Dendritic cell treated with granulocyte-macrophage colony-stimulating factor and Interleukin-4, amounts not matched to agents 40 ng/mL and 50 ng/mL, for 4 days (primary cell): ENCODE results near the gene TWSG1.
"Not testable (repeated sequence)": the region's sequence is repeated elsewhere in the genome, so short reads cannot be mapped to it uniquely, and the experiment has no call there.

Source experiments
- H3K27ac Mint-ChIP-seq: one replicate; pipeline ENCODE4 v1.8.0; 2022; ENCODE audit warnings: mild to moderate bottlenecking, mixed read lengths
- H3K27me3 Mint-ChIP-seq: one replicate; pipeline ENCODE4 v1.8.0; 2022; ENCODE audit warnings: mild to moderate bottlenecking, mixed read lengths
- H3K36me3 Mint-ChIP-seq: one replicate; pipeline ENCODE4 v1.8.0; 2022; ENCODE audit warnings: low read depth, mixed read lengths
- H3K4me1 Mint-ChIP-seq: one replicate; pipeline ENCODE4 v1.8.0; 2022; ENCODE audit warnings: low read depth, mixed read lengths
- H3K4me3 Mint-ChIP-seq: one replicate; pipeline ENCODE4 v1.8.0; 2022; ENCODE audit warnings: mild to moderate bottlenecking, moderate library complexity, mixed read lengths
- H3K9me3 Mint-ChIP-seq: one replicate; pipeline ENCODE4 v1.8.0; 2022; ENCODE audit warnings: mixed read lengths
- intact Hi-C: fragments of 100-400 bp; cut with micrococcal nuclease; formaldehyde crosslinking; loops from one replicate; pipeline ENCODE4 v1.15.0; 2022

TWSG1 gene

DNA sequence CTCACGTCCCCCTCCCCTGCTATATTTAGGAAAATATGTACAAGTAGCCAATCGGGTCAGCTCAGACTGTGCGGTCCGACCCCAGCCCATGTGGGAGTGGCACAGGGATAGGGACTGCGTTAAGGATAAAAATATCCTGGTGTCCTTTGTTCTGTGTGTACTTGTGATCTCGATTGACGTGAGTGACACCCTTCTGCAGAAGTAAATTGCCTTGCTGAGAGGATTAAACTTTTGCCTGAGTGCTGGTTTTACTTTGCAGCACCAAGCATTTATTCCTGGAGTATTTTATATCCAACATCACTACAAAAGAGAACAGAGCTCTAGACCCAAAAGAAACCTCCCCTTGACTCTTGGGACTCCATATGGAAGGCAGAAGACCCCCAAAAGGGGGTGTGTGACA lies 112.8 kb downstream of the TWSG1 start:
- H3K27ac Mint-ChIP-seq: no peak overlapping the region
- H3K27me3 Mint-ChIP-seq: peaks cover 1% of the 10 kb centered on the region

DNA sequence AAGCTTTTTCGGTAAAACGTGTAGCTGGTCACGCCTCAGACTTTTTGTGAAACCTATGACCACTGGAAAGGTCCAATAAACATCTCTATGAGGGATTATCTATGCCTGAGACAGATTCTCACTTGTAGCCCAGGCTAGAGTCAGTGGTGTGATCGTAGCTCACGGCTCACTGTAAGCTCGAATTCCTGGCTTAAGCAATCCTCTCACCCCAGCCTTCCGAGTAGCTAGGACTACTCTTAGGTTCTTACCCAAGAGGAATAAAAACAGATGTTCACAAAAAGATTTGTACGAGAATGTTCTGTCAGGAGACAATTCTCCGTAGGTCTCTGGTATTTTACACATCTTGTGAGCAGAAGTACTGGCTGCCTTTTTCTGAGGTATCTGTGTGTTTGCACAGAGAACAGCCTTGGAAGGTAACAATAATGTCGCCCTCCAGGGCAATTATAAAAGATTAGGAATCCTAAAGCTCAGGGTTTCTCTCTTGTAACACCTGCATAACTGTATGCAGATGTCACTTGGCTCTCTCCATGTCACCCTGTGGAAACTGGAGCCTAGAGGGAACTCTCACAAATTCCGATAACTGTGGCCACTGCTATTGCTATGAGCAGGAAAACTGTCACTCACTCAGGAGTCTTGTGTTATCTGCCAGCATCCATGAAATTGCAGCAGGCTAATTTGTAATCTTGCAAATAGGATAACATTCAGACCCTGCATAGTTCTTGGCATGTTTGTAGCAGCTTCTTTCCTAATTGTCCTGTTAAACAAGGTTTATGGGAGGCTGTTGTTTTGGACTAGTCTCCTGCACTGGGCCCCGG lies 115.2 kb downstream of the TWSG1 start:
- H3K27ac Mint-ChIP-seq: no peak overlapping the region
- H3K9me3 Mint-ChIP-seq: peaks cover 24% of the 10 kb centered on the region
- no peak overlapping the region for H3K4me3 Mint-ChIP-seq
- intact Hi-C loops: no loop called here
- H3K27me3 Mint-ChIP-seq: peaks cover 1% of the 10 kb centered on the region
- H3K36me3 Mint-ChIP-seq: no peaks in the 10 kb centered on the region
- H3K4me1 Mint-ChIP-seq: no peaks in the 10 kb centered on the region

More for the DNA sequence above, 112.8 kb downstream of the TWSG1 start:
- H3K4me3 Mint-ChIP-seq: no peak overlapping the region
- no peaks in the 10 kb centered on the region for H3K36me3 Mint-ChIP-seq
- peaks cover 24% of the 10 kb centered on the region for H3K9me3 Mint-ChIP-seq
- intact Hi-C loops: no loop called here
- H3K4me1 Mint-ChIP-seq: no peaks in the 10 kb centered on the region

- intact Hi-C loops, H3K27ac Mint-ChIP-seq, H3K4me3 Mint-ChIP-seq, H3K4me1 Mint-ChIP-seq, H3K27me3 Mint-ChIP-seq, H3K36me3 Mint-ChIP-seq: not testable (repeated sequence)
- peaks cover 32% of the 10 kb centered on the region for H3K9me3 Mint-ChIP-seq
These were observed 116.3 kb downstream of the TWSG1 start for GRCh38 chr18:9450920-9451319.
